ENCODE data around the gene PRKCB. TPM values are rescaled to one million over a fixed set of nuclear protein-coding genes. Genes with fewer than 3 reads are reported as not detected.

Gene PRKCB
- total RNA-seq, 4 donors from 2014 or later, result 0.51 to 1.3 (median 1.1) TPM

- in situ Hi-C loops (cut with MboI; ENCODE audit: low sequenced_read_pairs in 4 of 4) (no loop called here), intact Hi-C loops (cut with DNase I; ENCODE audit: low total_unique reads) (no loop called here)
- no peaks in the 10 kb centered on the region for H3K4me1 ChIP-seq
- ATAC-seq, result no peak
- no peaks in the 10 kb centered on the region for H3K9me3 ChIP-seq
- H3K27ac ChIP-seq, result no peak overlapping the region
- DNase-seq, result no peak
- no peak overlapping the region for H3K4me3 ChIP-seq
- no peak for TF ChIP-seq CTCF (IDR thresholded peaks at IDR 0.05 in 4 of 5, conservative IDR thresholded peaks at IDR 0.05 in 1 of 5)
- no peaks in the 10 kb centered on the region for H3K27me3 ChIP-seq
- no peaks in the 10 kb centered on the region for H3K36me3 ChIP-seq
Measured at GRCh38 chr16:24113115-24113745, 277.4 kb downstream of the PRKCB start.

GRCh38 chr16:24114876-24115275 lies 279.1 kb downstream of the PRKCB start:
- Histone ChIP-seq H3K4me1 (no peaks in the 10 kb centered on the region), H3K9me3 (no peaks in the 10 kb centered on the region), H3K27me3 (no peaks in the 10 kb centered on the region), H3K27ac (no peak overlapping the region), H3K36me3 (no peaks in the 10 kb centered on the region), H3K4me3 (no peak overlapping the region)
- intact Hi-C loops (cut with DNase I; ENCODE audit: low total_unique reads), result no loop called here
- no peak for DNase-seq
- no peak for ATAC-seq
- no peak for TF ChIP-seq POLR2A (IDR thresholded peaks at IDR 0.05)
- no peak for TF ChIP-seq CTCF (IDR thresholded peaks at IDR 0.05 in 4 of 5, conservative IDR thresholded peaks at IDR 0.05 in 1 of 5)
- in situ Hi-C loops (cut with MboI; ENCODE audit: low sequenced_read_pairs in 4 of 4), result no loop called here

- Histone ChIP-seq H3K27me3 (no peaks in the 10 kb centered on the region), H3K4me3 (no peak overlapping the region), H3K36me3 (no peaks in the 10 kb centered on the region), H3K9me3 (no peaks in the 10 kb centered on the region), H3K27ac (no peak overlapping the region), H3K4me1 (no peaks in the 10 kb centered on the region)
- in situ Hi-C loops (cut with MboI; ENCODE audit: low sequenced_read_pairs in 4 of 4), result no loop called here
- intact Hi-C loops (cut with DNase I; ENCODE audit: low total_unique reads), result no loop called here
- DNase-seq (no peak), ATAC-seq (no peak)
- TF ChIP-seq CTCF (IDR thresholded peaks at IDR 0.05 in 4 of 5, conservative IDR thresholded peaks at IDR 0.05 in 1 of 5) (no peak), POLR2A (IDR thresholded peaks at IDR 0.05) (no peak)
Measured at GRCh38 chr16:24116046-24116776, 280.4 kb downstream of the PRKCB start.

- ATAC-seq (no peak), DNase-seq (no peak)
- Histone ChIP-seq H3K36me3 (no peaks in the 10 kb centered on the region), H3K27me3 (no peaks in the 10 kb centered on the region), H3K4me3 (no peak overlapping the region), H3K27ac (no peak overlapping the region), H3K4me1 (no peaks in the 10 kb centered on the region), H3K9me3 (no peaks in the 10 kb centered on the region)
- TF ChIP-seq POLR2A (IDR thresholded peaks at IDR 0.05), result no peak
- TF ChIP-seq CTCF (IDR thresholded peaks at IDR 0.05 in 4 of 5, conservative IDR thresholded peaks at IDR 0.05 in 1 of 5), result no peak
- in situ Hi-C loops (cut with MboI; ENCODE audit: low sequenced_read_pairs in 4 of 4) (no loop called here), intact Hi-C loops (cut with DNase I; ENCODE audit: low total_unique reads) (no loop called here)
Measured at GRCh38 chr16:24116989-24117388, 281.2 kb downstream of the PRKCB start.

Measured in gastrocnemius medialis (tissue), 4 donors.